NCI-H128 (cell line): Measurements from ENCODE around the gene HOXC4.
"Not testable (repeated sequence)": the region's sequence is repeated elsewhere in the genome, so short reads cannot be mapped to it uniquely, and the experiment has no call there.

ENCODE experiments used
- DNase-seq: peaks from one replicate; lab custom pipeline; 2025; ENCODE audit not compliant: unreplicated experiment; lab: John Stamatoyannopoulos, UW

The HOXC4 gene

GRCh38 chr12:54053003-54053750 lies 458 bp upstream of the HOXC4 start:
- DNase-seq, result no peak

- no peak for DNase-seq
These were observed 1.1 kb downstream of the HOXC4 start for GRCh38 chr12:54054742-54055194.

- DNase-seq, result no peak
These were observed 1.9 kb downstream of the HOXC4 start for GRCh38 chr12:54055552-54055951.

GRCh38 chr12:54056110-54056509 lies 2.5 kb downstream of the HOXC4 start:
- DNase-seq, result no peak

GRCh38 chr12:54058128-54058768 lies 4.6 kb downstream of the HOXC4 start:
- no peak for DNase-seq

GRCh38 chr12:54059668-54060067 lies 6.0 kb downstream of the HOXC4 start:
- no peak for DNase-seq

- DNase-seq, result no peak
These were observed 6.7 kb downstream of the HOXC4 start for GRCh38 chr12:54060174-54060974.

GRCh38 chr12:54060975-54061778 lies 7.5 kb downstream of the HOXC4 start:
- no peak for DNase-seq

- no peak for DNase-seq
These were observed 12.0 kb downstream of the HOXC4 start for GRCh38 chr12:54065677-54066076.

GRCh38 chr12:54066408-54066807 lies 12.8 kb downstream of the HOXC4 start:
- DNase-seq, result no peak

- no peak for DNase-seq
These were observed 14.9 kb downstream of the HOXC4 start for GRCh38 chr12:54068418-54069070.

GRCh38 chr12:54071942-54072341 lies 18.3 kb downstream of the HOXC4 start:
- DNase-seq, result no peak

GRCh38 chr12:54074308-54074707 lies 20.7 kb downstream of the HOXC4 start:
- no peak for DNase-seq

GRCh38 chr12:54075409-54075808 lies 21.8 kb downstream of the HOXC4 start:
- no peak for DNase-seq

GRCh38 chr12:54075974-54076373 lies 22.3 kb downstream of the HOXC4 start:
- DNase-seq, result no peak

GRCh38 chr12:54077843-54078242 lies 24.2 kb downstream of the HOXC4 start:
- not testable (repeated sequence) for DNase-seq

GRCh38 chr12:54079115-54079514 lies 25.5 kb downstream of the HOXC4 start:
- not testable (repeated sequence) for DNase-seq

- not testable (repeated sequence) for DNase-seq
These were observed 26.6 kb downstream of the HOXC4 start for GRCh38 chr12:54080008-54080924.

- DNase-seq, result not testable (repeated sequence)
These were observed 27.4 kb downstream of the HOXC4 start for GRCh38 chr12:54081053-54081514.
